Effector CD8-positive, alpha-beta T cell (primary cell): ENCODE data around the gene PNLDC1.
"Not testable (repeated sequence)": the region's sequence is repeated elsewhere in the genome, so short reads cannot be mapped to it uniquely, and the experiment has no call there.

Experiments used
- DNase-seq: peaks from one replicate; lab custom pipeline; 2025; lab: John Stamatoyannopoulos, UW

Gene PNLDC1

DNA sequence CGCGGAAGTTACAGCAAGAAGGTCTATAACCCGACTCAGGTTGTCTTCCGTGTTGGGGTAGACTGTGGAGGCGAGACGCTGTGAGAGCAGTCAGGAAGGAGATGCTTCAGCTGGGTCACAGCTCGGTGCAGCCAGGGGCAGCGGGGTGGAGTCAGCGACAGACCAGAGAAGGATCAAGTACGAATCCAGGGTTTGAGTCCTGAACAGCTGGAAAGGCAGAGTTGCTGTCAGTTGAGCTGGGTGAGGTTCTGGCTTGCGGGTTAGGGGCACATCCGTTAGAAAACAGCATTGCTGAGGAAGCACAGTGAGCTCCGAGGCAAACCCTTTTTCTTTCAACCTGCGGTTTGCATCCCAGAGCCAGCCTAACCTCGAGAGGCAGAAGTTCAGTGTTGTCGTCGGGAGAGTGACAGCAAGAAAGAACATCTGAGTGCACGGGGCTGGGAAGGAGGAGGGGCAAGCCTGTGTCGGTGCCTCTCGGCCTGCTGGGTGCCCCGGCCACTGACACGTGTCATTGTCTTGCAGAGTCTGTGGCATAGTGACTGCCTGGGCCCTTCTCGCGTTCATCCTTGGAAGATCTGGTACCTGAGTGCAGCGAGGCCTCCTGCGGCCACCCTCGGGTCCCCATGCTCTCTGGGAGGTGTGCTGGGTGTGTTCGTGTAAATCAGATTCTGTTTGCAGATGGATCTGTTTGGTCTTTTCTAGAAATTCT lies 20.0 kb downstream of the PNLDC1 start:
- DNase-seq, result no peak

- no peak for DNase-seq
Measured at GRCh38 chr6:159821122-159821521, 21.0 kb downstream of the PNLDC1 start.

- no peak for DNase-seq
Measured at GRCh38 chr6:159821726-159822125, 21.6 kb downstream of the PNLDC1 start.

GRCh38 chr6:159823953-159824352 lies 23.9 kb downstream of the PNLDC1 start:
- DNase-seq, result no peak

GRCh38 chr6:159824690-159825089 lies 24.6 kb downstream of the PNLDC1 start:
- DNase-seq, result not testable (repeated sequence)

GRCh38 chr6:159826004-159826403 lies 25.9 kb downstream of the PNLDC1 start:
- DNase-seq, result no peak

DNA sequence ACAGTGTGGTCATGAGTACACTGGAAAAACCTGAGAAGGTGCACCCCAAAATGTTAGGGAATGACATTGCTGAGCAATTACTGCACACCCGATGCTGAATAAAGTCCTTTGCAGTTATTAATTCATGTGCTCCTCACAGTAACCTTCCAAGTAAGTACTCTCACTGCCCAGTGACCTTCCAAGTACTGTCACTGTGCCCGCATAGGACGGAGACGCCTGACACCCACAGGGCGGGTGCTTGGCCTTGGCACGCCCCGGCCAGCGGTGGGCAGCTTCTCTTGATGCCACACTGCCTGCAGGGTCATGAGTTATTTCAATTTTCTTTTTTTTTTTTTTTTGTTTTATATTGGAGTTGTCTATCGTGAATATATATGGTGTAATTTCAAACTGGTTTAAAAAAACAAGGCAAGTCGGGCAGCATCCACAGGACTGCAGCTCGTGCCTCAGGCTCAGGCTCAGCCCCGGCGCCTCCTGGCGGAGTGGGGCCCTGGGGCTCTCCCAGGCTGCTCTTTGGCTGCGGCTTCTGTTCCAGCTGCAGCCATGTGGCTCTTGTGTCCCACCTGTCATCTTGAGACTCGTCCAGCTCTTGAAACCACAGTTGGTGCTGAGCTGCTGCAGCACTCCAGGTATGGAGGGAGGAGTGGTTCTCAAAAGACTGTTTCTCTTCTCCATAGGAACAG lies 27.0 kb downstream of the PNLDC1 start:
- DNase-seq, result no peak

- no peak for DNase-seq
Measured at GRCh38 chr6:159828074-159828473, 28.0 kb downstream of the PNLDC1 start.

DNA sequence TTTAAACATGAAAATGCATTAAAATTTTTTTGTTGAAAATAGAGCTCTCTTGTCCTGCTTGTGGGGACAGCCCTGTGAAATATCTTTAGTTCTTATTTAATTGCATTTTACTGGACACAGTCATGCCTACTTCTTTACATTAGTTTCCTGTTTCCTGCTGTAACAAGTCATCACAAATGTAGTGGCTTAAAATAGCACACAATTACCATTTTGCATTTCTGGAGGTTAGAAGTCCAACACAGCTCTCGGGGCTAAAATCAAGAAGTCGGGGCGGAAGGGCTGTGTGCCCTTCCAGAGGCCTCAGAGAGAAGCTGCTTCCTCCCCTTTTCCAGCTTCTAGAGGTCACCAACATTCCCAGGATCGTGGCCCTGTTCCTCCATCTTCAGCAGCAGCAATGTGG lies 29.4 kb downstream of the PNLDC1 start:
- DNase-seq, result no peak

- DNase-seq, result no peak
Measured at GRCh38 chr6:159830501-159831372, 30.7 kb downstream of the PNLDC1 start.

GRCh38 chr6:159831373-159831679 lies 31.2 kb downstream of the PNLDC1 start:
- no peak for DNase-seq

DNA sequence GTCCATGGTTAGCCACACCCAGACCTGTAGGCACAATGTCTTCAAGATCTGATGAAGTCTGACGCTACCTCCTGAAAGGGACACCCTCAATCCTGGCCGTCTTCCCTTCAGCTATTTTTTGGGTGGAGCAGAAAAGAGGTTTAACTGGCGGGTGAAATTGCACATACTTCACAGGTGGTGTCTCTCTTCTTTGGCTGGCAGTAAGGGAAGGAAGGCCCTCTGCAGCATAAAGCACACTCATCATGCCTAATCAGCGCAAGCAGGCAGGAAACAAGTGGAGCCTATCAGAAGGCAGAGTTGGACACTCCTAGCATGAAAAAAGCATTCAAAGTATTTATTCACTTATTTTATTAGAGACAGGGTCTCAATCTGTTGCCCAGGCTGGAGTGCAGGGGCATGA lies 32.9 kb downstream of the PNLDC1 start:
- DNase-seq, result no peak

- no peak for DNase-seq
Measured at GRCh38 chr6:159833556-159833955, 33.5 kb downstream of the PNLDC1 start.

GRCh38 chr6:159833997-159834603 lies 34.0 kb downstream of the PNLDC1 start:
- DNase-seq, result no peak

DNA sequence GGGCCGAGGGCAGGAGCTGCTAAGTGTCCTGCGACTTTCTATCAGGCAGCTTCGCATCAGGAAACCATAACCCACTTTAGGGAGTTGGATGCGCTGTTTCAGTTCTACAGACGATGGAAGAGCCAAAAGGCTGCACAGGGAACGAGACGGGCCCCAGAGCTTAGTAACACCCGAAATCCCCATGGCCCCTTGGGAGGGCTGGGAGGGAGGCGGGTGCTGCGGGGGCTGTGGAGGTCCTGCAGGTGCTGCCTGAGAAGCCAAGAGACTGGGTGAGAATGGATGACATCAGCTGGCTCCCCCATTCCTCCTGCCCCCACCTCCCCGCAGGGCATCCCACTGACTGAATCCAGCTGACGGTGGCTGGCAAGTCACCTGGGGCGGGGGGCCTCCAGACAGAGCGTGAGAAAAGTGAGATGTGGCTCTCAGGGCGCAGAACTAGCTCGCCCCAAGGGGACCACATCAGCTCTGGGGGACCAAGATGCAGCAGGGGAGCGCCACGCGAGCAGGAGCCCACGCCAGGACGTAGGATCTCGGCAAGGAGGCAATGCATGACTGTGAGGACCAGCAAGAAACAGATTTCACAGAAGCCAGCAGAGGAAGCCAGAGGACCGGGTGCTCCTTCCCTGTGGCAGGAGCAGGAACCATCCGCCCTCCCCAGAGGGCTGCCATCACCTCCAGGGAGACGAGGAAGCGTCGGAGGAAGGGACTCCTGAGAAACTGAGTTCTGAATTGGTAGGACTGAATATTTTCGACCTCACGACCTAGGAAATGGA lies 36.8 kb downstream of the PNLDC1 start:
- no peak for DNase-seq

DNA sequence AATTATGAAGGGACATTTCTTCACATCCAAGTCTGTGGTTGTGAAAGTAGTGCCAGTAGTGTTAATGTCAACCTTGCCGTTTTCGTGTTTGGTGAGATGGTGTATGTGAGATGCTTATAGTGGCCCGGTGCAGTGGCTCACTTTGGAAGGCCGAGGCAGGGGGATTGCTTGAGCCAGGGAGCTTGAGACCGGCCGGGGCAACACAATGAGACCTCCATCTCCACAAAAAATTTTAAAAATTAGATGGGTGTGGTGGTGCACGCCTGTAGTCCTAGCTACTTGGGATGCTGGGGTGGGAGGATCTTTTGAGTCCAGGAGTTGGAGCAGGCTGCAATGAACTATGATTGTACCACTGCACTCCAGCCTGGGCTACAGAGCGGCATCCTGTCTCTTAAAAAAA lies 37.4 kb downstream of the PNLDC1 start:
- DNase-seq, result no peak

DNA sequence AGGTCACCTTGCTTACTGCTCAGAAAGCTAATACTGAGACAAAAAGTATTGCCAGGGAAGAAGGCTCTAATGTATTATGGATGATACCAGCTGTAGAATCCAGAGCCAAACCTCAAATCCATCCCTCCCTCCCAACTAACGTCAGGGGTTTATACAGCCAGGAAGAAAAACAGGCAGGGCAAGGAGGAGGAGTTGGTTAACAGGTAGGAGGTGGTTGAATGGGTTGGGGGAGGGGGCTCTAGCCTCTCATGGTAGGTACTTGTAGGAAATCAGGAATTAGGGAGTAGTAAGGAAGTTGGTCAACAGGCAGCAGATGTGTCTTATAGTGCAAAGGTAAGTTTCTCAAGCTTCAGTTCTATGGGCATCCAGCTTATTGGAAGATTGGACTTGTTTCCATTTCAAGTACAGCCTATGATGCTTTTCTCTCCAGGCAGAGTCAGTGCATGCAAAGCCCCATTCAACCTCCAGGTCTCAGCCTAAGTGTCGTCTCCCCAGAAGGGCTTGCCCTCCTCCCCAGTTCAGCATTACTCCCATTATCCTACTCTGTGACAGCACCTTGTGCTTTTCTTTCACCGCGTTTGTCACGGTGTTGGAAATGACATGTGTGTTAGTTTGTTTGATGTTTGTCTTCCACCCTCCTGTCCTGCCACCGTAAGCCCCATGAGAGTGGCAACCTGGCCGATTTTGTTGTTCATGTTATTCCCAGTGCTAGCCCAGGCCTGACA lies 38.1 kb downstream of the PNLDC1 start:
- no peak for DNase-seq

GRCh38 chr6:159842035-159842434 lies 42.0 kb downstream of the PNLDC1 start:
- DNase-seq, result no peak

- no peak for DNase-seq
Measured at GRCh38 chr6:159844737-159845645, 44.9 kb downstream of the PNLDC1 start.

DNA sequence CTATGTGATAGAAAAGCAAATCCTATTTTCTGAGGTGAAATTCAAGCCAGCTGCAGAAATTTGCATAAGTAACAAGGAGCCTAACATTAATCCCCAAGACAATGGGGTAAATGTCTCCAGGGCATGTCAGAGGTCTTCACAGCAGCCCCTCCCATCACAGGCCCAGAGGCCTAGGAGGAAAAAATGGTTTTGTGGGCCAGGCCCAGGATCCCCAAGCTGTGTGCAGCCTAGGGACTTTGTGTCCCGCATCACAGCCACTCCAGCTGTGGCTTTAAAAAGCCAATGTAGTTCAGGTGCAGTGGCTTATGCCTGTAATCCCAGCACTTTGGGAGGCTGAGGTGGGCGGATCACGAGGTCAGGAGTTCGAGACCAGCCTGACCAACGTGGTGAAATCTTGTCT lies 48.5 kb downstream of the PNLDC1 start:
- not testable (repeated sequence) for DNase-seq
